NCI-H82 treated with DMSO at 0.1 percent for 48 hours (cell line): ENCODE data around the gene TTC12.

Source experiments
- DNase-seq: peaks from one replicate; lab custom pipeline; 2025; ENCODE audit not compliant: unreplicated experiment; lab: John Stamatoyannopoulos, UW

The TTC12 gene

GRCh38 chr11:113398669-113399430 lies 84.5 kb downstream of the TTC12 start:
- DNase-seq = no peak

GRCh38 chr11:113400631-113401230 lies 86.3 kb downstream of the TTC12 start:
- DNase-seq = no peak

- DNase-seq = no peak
Observed at GRCh38 chr11:113401718-113402117, 87.3 kb downstream of the TTC12 start.

GRCh38 chr11:113404859-113405430 lies 90.6 kb downstream of the TTC12 start:
- DNase-seq = no peak

- no peak for DNase-seq
Observed at GRCh38 chr11:113405724-113406478, 91.5 kb downstream of the TTC12 start.

- no peak for DNase-seq
Observed at GRCh38 chr11:113407163-113407562, 92.8 kb downstream of the TTC12 start.

- DNase-seq = no peak
Observed at GRCh38 chr11:113408206-113408605, 93.8 kb downstream of the TTC12 start.

GRCh38 chr11:113408887-113409286 lies 94.5 kb downstream of the TTC12 start:
- DNase-seq = no peak

- no peak for DNase-seq
Observed at GRCh38 chr11:113409526-113409925, 95.1 kb downstream of the TTC12 start.

- no peak for DNase-seq
Observed at GRCh38 chr11:113410414-113411135, 96.2 kb downstream of the TTC12 start.

- DNase-seq = no peak
Observed at GRCh38 chr11:113411536-113411935, 97.2 kb downstream of the TTC12 start.

- no peak for DNase-seq
Observed at GRCh38 chr11:113412675-113413074, 98.3 kb downstream of the TTC12 start.

GRCh38 chr11:113415343-113415742 lies 101.0 kb downstream of the TTC12 start:
- DNase-seq = no peak
